Measurements from ENCODE around the gene GPC6.

- TF ChIP-seq, protein P1, sequence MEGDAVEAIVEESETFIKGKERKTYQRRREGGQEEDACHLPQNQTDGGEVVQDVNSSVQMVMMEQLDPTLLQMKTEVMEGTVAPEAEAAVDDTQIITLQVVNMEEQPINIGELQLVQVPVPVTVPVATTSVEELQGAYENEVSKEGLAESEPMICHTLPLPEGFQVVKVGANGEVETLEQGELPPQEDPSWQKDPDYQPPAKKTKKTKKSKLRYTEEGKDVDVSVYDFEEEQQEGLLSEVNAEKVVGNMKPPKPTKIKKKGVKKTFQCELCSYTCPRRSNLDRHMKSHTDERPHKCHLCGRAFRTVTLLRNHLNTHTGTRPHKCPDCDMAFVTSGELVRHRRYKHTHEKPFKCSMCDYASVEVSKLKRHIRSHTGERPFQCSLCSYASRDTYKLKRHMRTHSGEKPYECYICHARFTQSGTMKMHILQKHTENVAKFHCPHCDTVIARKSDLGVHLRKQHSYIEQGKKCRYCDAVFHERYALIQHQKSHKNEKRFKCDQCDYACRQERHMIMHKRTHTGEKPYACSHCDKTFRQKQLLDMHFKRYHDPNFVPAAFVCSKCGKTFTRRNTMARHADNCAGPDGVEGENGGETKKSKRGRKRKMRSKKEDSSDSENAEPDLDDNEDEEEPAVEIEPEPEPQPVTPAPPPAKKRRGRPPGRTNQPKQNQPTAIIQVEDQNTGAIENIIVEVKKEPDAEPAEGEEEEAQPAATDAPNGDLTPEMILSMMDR (optimal IDR thresholded peaks at IDR 0.05 in 1 of 3, IDR thresholded peaks at IDR 0.05 in 1 of 3, conservative IDR thresholded peaks at IDR 0.05 in 1 of 3; ENCODE audit: extremely low read depth in 1 of 3, insufficient read depth in 2 of 3, low read length in 3 of 3), result no peak
- TF ChIP-seq EZH2 (IDR thresholded peaks at IDR 0.05; ENCODE audit: low read length), result no peak
These were observed 246.2 kb downstream of the GPC6 start for GRCh38 chr13:93472814-93473296.

All from keratinocyte (primary cell).